ENCODE measurements around the gene MAP2K4. TPM values are rescaled to one million over a fixed set of nuclear protein-coding genes. Genes with fewer than 3 reads are reported as not detected.

The MAP2K4 gene
- total RNA-seq, 1 experiment from 2014 or later: 46.1 TPM

DNA sequence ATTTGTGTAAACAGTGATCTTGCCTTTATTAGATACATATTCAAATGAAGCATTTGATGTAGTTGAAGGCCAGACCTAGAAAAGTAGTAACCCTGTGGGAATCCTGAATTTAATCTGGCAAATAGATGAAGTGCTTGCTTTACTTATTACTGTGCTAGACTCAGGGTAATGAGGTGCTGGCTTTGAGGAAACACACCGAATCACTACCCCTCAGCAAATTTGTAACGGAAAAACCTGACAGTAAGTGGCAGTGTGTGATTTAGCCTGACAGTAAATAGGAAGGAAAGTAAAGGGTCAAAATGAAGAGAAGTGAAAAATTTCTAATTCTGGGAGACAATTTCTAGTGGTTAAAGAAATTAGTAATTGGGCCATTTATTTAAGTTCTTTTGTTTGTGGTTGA, 90.2 kb downstream of the MAP2K4 start:
- DNase-seq: no peak
- no peak overlapping the region for H3K9ac ChIP-seq (ENCODE audit: extremely low read depth, insufficient read length, low read length)
- no peaks in the 10 kb centered on the region for H4K20me1 ChIP-seq (ENCODE audit: control insufficient read depth, insufficient read depth, insufficient read length)
- Mint-ChIP-seq H3K4me3 (no peak overlapping the region), H3K4me1 (no peaks in the 10 kb centered on the region; a peak in 1 of 4 replicates), H3K27ac (0 out of 7 replicates have a peak overlapping the region, but pooled peaks of 1 of the 3 experiments have one; percentile 37), H3K27me3 (ENCODE audit: low read depth) (no peaks in the 10 kb centered on the region), H3K9me3 (no peaks in the 10 kb centered on the region), H3K36me3 (ENCODE audit: insufficient read depth in 1 of 3, low read depth in 3 of 3) (peaks cover 22 to 41% (median 41%) of the 10 kb centered on the region in 3 experiments; a peak in 6 of 7 replicates)
- H3K79me1 ChIP-seq (ENCODE audit: insufficient read depth, low read depth, low read length, poor library complexity, severe bottlenecking): no peaks in the 10 kb centered on the region
- no peak overlapping the region for H3K14ac ChIP-seq (ENCODE audit: insufficient read depth, low read length)
- no CpG with 5 or more reads among the region's 2 CpGs for WGBS (ENCODE audit: extremely low coverage, insufficient read length, low lambda C conversion rate)
- no peak overlapping the region for H4K91ac ChIP-seq (ENCODE audit: insufficient read length, low read depth, low read length)
- TF ChIP-seq, protein P1, sequence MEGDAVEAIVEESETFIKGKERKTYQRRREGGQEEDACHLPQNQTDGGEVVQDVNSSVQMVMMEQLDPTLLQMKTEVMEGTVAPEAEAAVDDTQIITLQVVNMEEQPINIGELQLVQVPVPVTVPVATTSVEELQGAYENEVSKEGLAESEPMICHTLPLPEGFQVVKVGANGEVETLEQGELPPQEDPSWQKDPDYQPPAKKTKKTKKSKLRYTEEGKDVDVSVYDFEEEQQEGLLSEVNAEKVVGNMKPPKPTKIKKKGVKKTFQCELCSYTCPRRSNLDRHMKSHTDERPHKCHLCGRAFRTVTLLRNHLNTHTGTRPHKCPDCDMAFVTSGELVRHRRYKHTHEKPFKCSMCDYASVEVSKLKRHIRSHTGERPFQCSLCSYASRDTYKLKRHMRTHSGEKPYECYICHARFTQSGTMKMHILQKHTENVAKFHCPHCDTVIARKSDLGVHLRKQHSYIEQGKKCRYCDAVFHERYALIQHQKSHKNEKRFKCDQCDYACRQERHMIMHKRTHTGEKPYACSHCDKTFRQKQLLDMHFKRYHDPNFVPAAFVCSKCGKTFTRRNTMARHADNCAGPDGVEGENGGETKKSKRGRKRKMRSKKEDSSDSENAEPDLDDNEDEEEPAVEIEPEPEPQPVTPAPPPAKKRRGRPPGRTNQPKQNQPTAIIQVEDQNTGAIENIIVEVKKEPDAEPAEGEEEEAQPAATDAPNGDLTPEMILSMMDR (conservative IDR thresholded peaks at IDR 0.05): no peak
- no peak overlapping the region for H3K4ac ChIP-seq (ENCODE audit: low read depth, low read length)
- H3K4me2 ChIP-seq (ENCODE audit: insufficient read depth, insufficient read length, low read length): no peak overlapping the region
- H2BK120ac ChIP-seq (ENCODE audit: low read depth, low read length, poor library complexity, severe bottlenecking): no peak overlapping the region
- no peak overlapping the region for H2AFZ ChIP-seq (ENCODE audit: low read length)
- no peaks in the 10 kb centered on the region for H3K23me2 ChIP-seq (ENCODE audit: insufficient read length, low read depth, low read length, poor library complexity, severe bottlenecking)
- H4K8ac ChIP-seq (replicated peaks; ENCODE audit: insufficient read length, low read depth, low read length): no peak overlapping the region
- H2AK5ac ChIP-seq (ENCODE audit: insufficient read length, low read length): no peak overlapping the region
- no peak overlapping the region for H2BK5ac ChIP-seq (ENCODE audit: insufficient read length, low read length)
- H2BK15ac ChIP-seq (ENCODE audit: low read depth, low read length): no peak overlapping the region
- no peak overlapping the region for H3K27ac ChIP-seq (ENCODE audit: insufficient read length, low read depth, low read length)
- no peak overlapping the region for H3K23ac ChIP-seq (ENCODE audit: insufficient read length, low read depth, low read length)
- no peaks in the 10 kb centered on the region for H3K27me3 ChIP-seq (ENCODE audit: insufficient read depth, low read length)
- no peak overlapping the region for H3T11ph ChIP-seq (ENCODE audit: low read length)
- H4K5ac ChIP-seq (ENCODE audit: insufficient read length, low read depth, low read length): no peak overlapping the region
- H3K56ac ChIP-seq (ENCODE audit: insufficient read length, low read depth, low read length): no peak overlapping the region
- H3K18ac ChIP-seq (ENCODE audit: insufficient read length, low read depth, low read length): no peak overlapping the region
- no peak overlapping the region for H2BK12ac ChIP-seq (ENCODE audit: insufficient read length, low read depth, low read length)
- H3K9me3 ChIP-seq (ENCODE audit: control insufficient read depth, low read depth, low read length): no peaks in the 10 kb centered on the region
- H2BK20ac ChIP-seq (ENCODE audit: low read depth, low read length, poor library complexity, severe bottlenecking): no peak overlapping the region
- no peaks in the 10 kb centered on the region; the same call in 1 of the 2 replicates for H3K79me2 ChIP-seq (ENCODE audit: insufficient read depth, low read length)
- no peaks in the 10 kb centered on the region for H3K4me1 ChIP-seq (ENCODE audit: insufficient read depth, low read length)

All from H9 (cell line).